BE2C (cell line): ENCODE data around the gene DPRX. TPM values are rescaled to one million over a fixed set of nuclear protein-coding genes. Genes with fewer than 3 reads are reported as not detected.

Experiments
- DNase-seq: peaks from one replicate; pipeline ENCODE4 v3.0.0-alpha.2; 2020
- H3K27me3 ChIP-seq: fragments of 250-450 bp; sonication (Bioruptor Pico); 2 replicates; pipeline ENCODE4 v1.5.1; 2020; ENCODE audit warnings: mild to moderate bottlenecking
- H3K36me3 ChIP-seq: fragments of 250-450 bp; sonication (Bioruptor Pico); 2 replicates; pipeline ENCODE4 v1.5.1; 2020; ENCODE audit warnings: mild to moderate bottlenecking
- H3K4me1 ChIP-seq: fragments of 250-450 bp; sonication (Bioruptor Pico); 2 replicates; pipeline ENCODE4 v1.5.1; 2020
- H3K4me3 ChIP-seq: 2 replicates; pipeline ENCODE4 v1.5.1; 2011; ENCODE audit warnings: low read depth, low read length
- H3K9me3 ChIP-seq: fragments of 250-450 bp; sonication (Bioruptor Pico); 2 replicates; pipeline ENCODE4 v1.5.1; 2020
- CTCF ChIP-seq: IDR thresholded peaks from 2 replicates; pipeline ENCODE4 v1.5.1; 2012; ENCODE audit warnings: mild to moderate bottlenecking, low read depth, low read length
- polyA plus RNA-seq: library from polyadenylated mRNA; unstranded; fragments of >200 nt; gene quantifications from one replicate; pipeline ENCODE4 v1.2.1, GENCODE V29; 2012; ENCODE audit warnings: low read depth, missing spikeins; ENCODE audit not compliant: insufficient read length, insufficient read depth

The DPRX gene
- not detected for polyA plus RNA-seq

- no peaks in the 10 kb centered on the region for H3K36me3 ChIP-seq
- no peak within 1 kb of the TSS for H3K4me3 ChIP-seq
- no peak for TF ChIP-seq CTCF
- DNase-seq: no peak
- no peaks in the 10 kb centered on the region for H3K4me1 ChIP-seq
- no peaks in the 10 kb centered on the region for H3K9me3 ChIP-seq
- no peaks in the 10 kb centered on the region for H3K27me3 ChIP-seq
Observed at GRCh38 chr19:53631949-53632407, at the start of gene DPRX. TSS of gene DPRX (plus strand) at chr19:53631999. CDS start at chr19:53632107, 108 bp downstream.

- no peak for TF ChIP-seq CTCF
- Histone ChIP-seq H3K4me1 (no peaks in the 10 kb centered on the region), H3K27me3 (no peaks in the 10 kb centered on the region), H3K4me3 (no peak overlapping the region), H3K9me3 (peaks cover 3% of the 10 kb centered on the region; the same call in 1 of the 2 replicates), H3K36me3 (peaks cover 6% of the 10 kb centered on the region; the same call in 1 of the 2 replicates)
- no peak for DNase-seq
Observed at GRCh38 chr19:53583181-53583580, 48.6 kb upstream of the DPRX start.

GRCh38 chr19:53586277-53586691 is 45.5 kb upstream of the DPRX start:
- no peak for TF ChIP-seq CTCF
- no peaks in the 10 kb centered on the region for H3K4me1 ChIP-seq
- DNase-seq: no peak
- H3K36me3 ChIP-seq: no peaks in the 10 kb centered on the region
- H3K9me3 ChIP-seq: no peaks in the 10 kb centered on the region
- H3K4me3 ChIP-seq: no peak overlapping the region
- H3K27me3 ChIP-seq: no peaks in the 10 kb centered on the region

- no peak for DNase-seq
- no peak for TF ChIP-seq CTCF
- Histone ChIP-seq H3K4me1 (no peaks in the 10 kb centered on the region), H3K4me3 (no peak overlapping the region), H3K36me3 (no peaks in the 10 kb centered on the region), H3K9me3 (no peaks in the 10 kb centered on the region), H3K27me3 (no peaks in the 10 kb centered on the region)
Observed at GRCh38 chr19:53594811-53595509, 36.8 kb upstream of the DPRX start.

- Histone ChIP-seq H3K36me3 (no peaks in the 10 kb centered on the region), H3K27me3 (no peaks in the 10 kb centered on the region)
- DNase-seq: no peak
Observed at GRCh38 chr19:53595510-53595867, 36.3 kb upstream of the DPRX start.

More at GRCh38 chr19:53595510-53595867, 36.3 kb upstream of the DPRX start:
- Histone ChIP-seq H3K9me3 (no peaks in the 10 kb centered on the region), H3K4me1 (no peaks in the 10 kb centered on the region), H3K4me3 (no peak overlapping the region)
- no peak for TF ChIP-seq CTCF
